Measurements from ENCODE around the gene PIK3R5.

- TF ChIP-seq, protein P1, sequence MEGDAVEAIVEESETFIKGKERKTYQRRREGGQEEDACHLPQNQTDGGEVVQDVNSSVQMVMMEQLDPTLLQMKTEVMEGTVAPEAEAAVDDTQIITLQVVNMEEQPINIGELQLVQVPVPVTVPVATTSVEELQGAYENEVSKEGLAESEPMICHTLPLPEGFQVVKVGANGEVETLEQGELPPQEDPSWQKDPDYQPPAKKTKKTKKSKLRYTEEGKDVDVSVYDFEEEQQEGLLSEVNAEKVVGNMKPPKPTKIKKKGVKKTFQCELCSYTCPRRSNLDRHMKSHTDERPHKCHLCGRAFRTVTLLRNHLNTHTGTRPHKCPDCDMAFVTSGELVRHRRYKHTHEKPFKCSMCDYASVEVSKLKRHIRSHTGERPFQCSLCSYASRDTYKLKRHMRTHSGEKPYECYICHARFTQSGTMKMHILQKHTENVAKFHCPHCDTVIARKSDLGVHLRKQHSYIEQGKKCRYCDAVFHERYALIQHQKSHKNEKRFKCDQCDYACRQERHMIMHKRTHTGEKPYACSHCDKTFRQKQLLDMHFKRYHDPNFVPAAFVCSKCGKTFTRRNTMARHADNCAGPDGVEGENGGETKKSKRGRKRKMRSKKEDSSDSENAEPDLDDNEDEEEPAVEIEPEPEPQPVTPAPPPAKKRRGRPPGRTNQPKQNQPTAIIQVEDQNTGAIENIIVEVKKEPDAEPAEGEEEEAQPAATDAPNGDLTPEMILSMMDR (IDR thresholded peaks at IDR 0.05 in 4 of 5, conservative IDR thresholded peaks at IDR 0.05 in 1 of 5), result no peak
- no peak for TF ChIP-seq POLR2A (IDR thresholded peaks at IDR 0.05)
Measured at GRCh38 chr17:8893621-8894201, 71.8 kb downstream of the PIK3R5 start.
